RWPE2 (cell line): ENCODE data around the gene TNS3.
"Not testable (repeated sequence)": the region's sequence is repeated elsewhere in the genome, so short reads cannot be mapped to it uniquely, and the experiment has no call there.

Experiments
- ATAC-seq: fragments of 200-7000 bp; cut with Tn5 transposase; 3 replicates; pipeline ENCODE4 v1.9.1; 2021; ENCODE audit warnings: low read depth
- DNase-seq: peaks from one replicate; pipeline ENCODE4 v3.0.0-alpha.2; 2020; ENCODE audit warnings: low spot score
- H3K27ac ChIP-seq: fragments of 450-650 bp; 2 replicates; pipeline ENCODE4 v1.5.1; 2017; ENCODE audit warnings: mild to moderate bottlenecking; ENCODE audit not compliant: poor library complexity, severe bottlenecking
- H3K27me3 ChIP-seq: fragments of 250-450 bp; sonication (Bioruptor Pico); 2 replicates; pipeline ENCODE4 v1.5.1; 2021; ENCODE audit warnings: mild to moderate bottlenecking, moderate library complexity; ENCODE audit not compliant: insufficient read depth, poor library complexity, severe bottlenecking
- H3K36me3 ChIP-seq: fragments of 250-450 bp; sonication (Bioruptor Pico); 2 replicates; pipeline ENCODE4 v1.5.1; 2020; ENCODE audit warnings: low read depth, mild to moderate bottlenecking, moderate library complexity
- H3K4me1 ChIP-seq: fragments of 250-450 bp; sonication (Bioruptor Pico); 2 replicates; pipeline ENCODE4 v1.5.1; 2021; ENCODE audit warnings: mild to moderate bottlenecking, moderate library complexity; ENCODE audit not compliant: insufficient read depth, poor library complexity, severe bottlenecking
- H3K4me3 ChIP-seq: fragments of 250-450 bp; sonication (Bioruptor Pico); 2 replicates; pipeline ENCODE4 v1.5.1; 2021; ENCODE audit warnings: mild to moderate bottlenecking, moderate library complexity; ENCODE audit not compliant: severe bottlenecking
- H3K9me3 ChIP-seq: fragments of 250-450 bp; sonication (Bioruptor Pico); 2 replicates; pipeline ENCODE4 v1.5.1; 2021; ENCODE audit warnings: mild to moderate bottlenecking, moderate library complexity; ENCODE audit not compliant: severe bottlenecking
- CTCF ChIP-seq: fragments of 450-650 bp; IDR thresholded peaks from one replicate; pipeline ENCODE4 v1.5.1; 2017; ENCODE audit warnings: mild to moderate bottlenecking, moderate library complexity; ENCODE audit not compliant: poor library complexity, severe bottlenecking

Gene TNS3

GRCh38 chr7:47591089-47591654, 9.3 kb upstream of the TNS3 start:
- Histone ChIP-seq H3K27ac (peak overlapping the region; percentile 79), H3K4me3 (no peak overlapping the region), H3K36me3 (no peaks in the 10 kb centered on the region), H3K9me3 (no peaks in the 10 kb centered on the region), H3K4me1 (peaks cover 29% of the 10 kb centered on the region), H3K27me3 (no peaks in the 10 kb centered on the region)
- ATAC-seq (no peak), DNase-seq (no peak)
- TF ChIP-seq CTCF = no peak

GRCh38 chr7:47590215-47590614, 8.3 kb upstream of the TNS3 start:
- not testable (repeated sequence) for DNase-seq, H3K27me3 ChIP-seq, H3K9me3 ChIP-seq, H3K4me3 ChIP-seq, H3K36me3 ChIP-seq, ATAC-seq
- peak overlapping the region; percentile 79 for H3K27ac ChIP-seq
- peaks cover 29% of the 10 kb centered on the region for H3K4me1 ChIP-seq

GRCh38 chr7:47588704-47589225, 6.9 kb upstream of the TNS3 start:
- TF ChIP-seq CTCF = no peak
- Histone ChIP-seq H3K4me1 (peaks cover 29% of the 10 kb centered on the region), H3K36me3 (no peaks in the 10 kb centered on the region), H3K4me3 (no peak overlapping the region), H3K27ac (peak overlapping the region; percentile 79), H3K9me3 (peaks cover 2% of the 10 kb centered on the region), H3K27me3 (no peaks in the 10 kb centered on the region)
- ATAC-seq (no peak), DNase-seq (no peak)

GRCh38 chr7:47587976-47588375, 6.1 kb upstream of the TNS3 start:
- H3K36me3 ChIP-seq = no peaks in the 10 kb centered on the region
- no peaks in the 10 kb centered on the region for H3K27me3 ChIP-seq
- no peak for TF ChIP-seq CTCF
- no peak for ATAC-seq
- no peak for DNase-seq
- no peak overlapping the region for H3K27ac ChIP-seq
- no peak overlapping the region for H3K4me3 ChIP-seq
- peaks cover 29% of the 10 kb centered on the region for H3K4me1 ChIP-seq
- peaks cover 2% of the 10 kb centered on the region for H3K9me3 ChIP-seq

GRCh38 chr7:47587351-47587750, 5.4 kb upstream of the TNS3 start:
- H3K4me3 ChIP-seq = no peak overlapping the region
- H3K27ac ChIP-seq = no peak overlapping the region
- H3K36me3 ChIP-seq = no peaks in the 10 kb centered on the region
- peaks cover 29% of the 10 kb centered on the region for H3K4me1 ChIP-seq
- 0 out of 3 replicates have a peak, but pooled peaks have one; percentile 25 for ATAC-seq
- H3K27me3 ChIP-seq = no peaks in the 10 kb centered on the region
- DNase-seq = no peak
- H3K9me3 ChIP-seq = peaks cover 2% of the 10 kb centered on the region
- TF ChIP-seq CTCF = no peak
